H9 (cell line): ENCODE measurements around the gene GPALPP1. TPM values are rescaled to one million over a fixed set of nuclear protein-coding genes. Genes with fewer than 3 reads are reported as not detected.

Experiments
- DNase-seq: peaks from one replicate; pipeline ENCODE4 v3.0.0-alpha.2; 2017
- H2AFZ ChIP-seq: one replicate; pipeline ENCODE4 v1.6.1; 2013; ENCODE audit warnings: mild to moderate bottlenecking, low read length, control low read depth, moderate library complexity
- H2AK5ac ChIP-seq: 2 replicates; pipeline ENCODE4 v1.6.1; 2013; ENCODE audit warnings: low read length, control low read depth, mixed read lengths; ENCODE audit not compliant: insufficient read length
- H2BK120ac ChIP-seq: one replicate; pipeline ENCODE4 v1.6.1; 2013; ENCODE audit warnings: low read depth, mild to moderate bottlenecking, low read length, control low read depth, inconsistent platforms; ENCODE audit not compliant: poor library complexity, severe bottlenecking
- H2BK12ac ChIP-seq: 2 replicates; pipeline ENCODE4 v1.6.1; 2013; ENCODE audit warnings: low read length, control low read depth, mixed read lengths, low read depth; ENCODE audit not compliant: insufficient read length
- H2BK15ac ChIP-seq: 2 replicates; pipeline ENCODE4 v1.6.1; 2013; ENCODE audit warnings: low read depth, low read length, control low read depth
- H2BK20ac ChIP-seq: one replicate; pipeline ENCODE4 v1.6.1; 2013; ENCODE audit warnings: low read depth, mild to moderate bottlenecking, low read length, control low read depth, inconsistent platforms; ENCODE audit not compliant: poor library complexity, severe bottlenecking
- H2BK5ac ChIP-seq: 2 replicates; pipeline ENCODE4 v1.6.1; 2013; ENCODE audit warnings: low read length, control low read depth, mixed read lengths; ENCODE audit not compliant: insufficient read length
- H3K14ac ChIP-seq: 2 replicates; pipeline ENCODE4 v1.6.1; 2013; ENCODE audit warnings: low read length, control low read depth; ENCODE audit not compliant: insufficient read depth
- H3K18ac ChIP-seq: 2 replicates; pipeline ENCODE4 v1.6.1; 2013; ENCODE audit warnings: low read depth, mild to moderate bottlenecking, mixed read lengths, low read length, control low read depth; ENCODE audit not compliant: insufficient read length
- H3K23ac ChIP-seq: 2 replicates; pipeline ENCODE4 v1.6.1; 2013; ENCODE audit warnings: low read length, control low read depth, mixed read lengths, low read depth; ENCODE audit not compliant: insufficient read length
- H3K23me2 ChIP-seq: 2 replicates; pipeline ENCODE4 v1.6.1; 2013; ENCODE audit warnings: low read depth, mild to moderate bottlenecking, mixed read lengths, low read length, control low read depth; ENCODE audit not compliant: insufficient read length, poor library complexity, severe bottlenecking
- H3K27ac ChIP-seq: 2 replicates; pipeline ENCODE4 v1.5.1; 2013; ENCODE audit warnings: low read length, control low read depth, mixed read lengths, low read depth; ENCODE audit not compliant: insufficient read length
- H3K27me3 ChIP-seq: 2 replicates; pipeline ENCODE4 v1.6.1; 2013; ENCODE audit warnings: low read length, control low read depth, inconsistent platforms; ENCODE audit not compliant: insufficient read depth
- H3K4ac ChIP-seq: 2 replicates; pipeline ENCODE4 v1.6.1; 2013; ENCODE audit warnings: low read depth, mild to moderate bottlenecking, control low read depth, inconsistent platforms, low read length, moderate library complexity
- H3K4me1 ChIP-seq: 2 replicates; pipeline ENCODE4 v1.6.1; 2013; ENCODE audit warnings: low read length, control low read depth, inconsistent platforms; ENCODE audit not compliant: insufficient read depth
- H3K4me2 ChIP-seq: 2 replicates; pipeline ENCODE4 v1.6.1; 2013; ENCODE audit warnings: low read length, control low read depth, mixed read lengths; ENCODE audit not compliant: insufficient read length, insufficient read depth
- H3K56ac ChIP-seq: 2 replicates; pipeline ENCODE4 v1.6.1; 2013; ENCODE audit warnings: low read depth, mild to moderate bottlenecking, mixed read lengths, low read length, control low read depth; ENCODE audit not compliant: insufficient read length
- H3K79me1 ChIP-seq: 2 replicates; pipeline ENCODE4 v1.6.1; 2013; ENCODE audit warnings: low read depth, mild to moderate bottlenecking, moderate library complexity, low read length, control low read depth, inconsistent platforms; ENCODE audit not compliant: insufficient read depth, poor library complexity, severe bottlenecking
- H3K79me2 ChIP-seq: 2 replicates; pipeline ENCODE4 v1.6.1; 2013; ENCODE audit warnings: low read length, control low read depth, inconsistent platforms; ENCODE audit not compliant: insufficient read depth
- H3K9ac ChIP-seq: 2 replicates; pipeline ENCODE4 v1.6.1; 2013; ENCODE audit warnings: low read length, control low read depth, mixed read lengths; ENCODE audit not compliant: insufficient read length; ENCODE audit errors: extremely low read depth
- H3K9me3 ChIP-seq: one replicate; pipeline ENCODE4 v1.6.1; 2013; ENCODE audit warnings: low read depth, low read length, inconsistent platforms; ENCODE audit not compliant: control insufficient read depth
- H3T11ph ChIP-seq: one replicate; pipeline ENCODE4 v1.6.1; 2013; ENCODE audit warnings: mild to moderate bottlenecking, low read length, control low read depth, inconsistent platforms
- H4K20me1 ChIP-seq: one replicate; pipeline ENCODE4 v1.6.1; 2013; ENCODE audit not compliant: control insufficient read depth, insufficient read length, insufficient read depth
- H4K5ac ChIP-seq: 2 replicates; pipeline ENCODE4 v1.6.1; 2013; ENCODE audit warnings: low read depth, mild to moderate bottlenecking, mixed read lengths, low read length, control low read depth; ENCODE audit not compliant: insufficient read length
- H4K8ac ChIP-seq: replicated peaks from 2 replicates; pipeline ENCODE4 v1.6.1; 2013; ENCODE audit warnings: low read length, control low read depth, mixed read lengths, low read depth; ENCODE audit not compliant: insufficient read length
- H4K91ac ChIP-seq: 2 replicates; pipeline ENCODE4 v1.6.1; 2013; ENCODE audit warnings: low read depth, mild to moderate bottlenecking, moderate library complexity, mixed read lengths, low read length, control low read depth; ENCODE audit not compliant: insufficient read length
- H3K27ac Mint-ChIP-seq, 3 experiments: 2 replicates in 2 of 3; 3 replicates in 1 of 3; pipeline ENCODE4 v1.8.0; 2020 to 2021; ENCODE audit warnings: mixed read lengths in 3 of 3, mild to moderate bottlenecking in 1 of 3, moderate library complexity in 1 of 3
- H3K27me3 Mint-ChIP-seq: 2 replicates; pipeline ENCODE4 v1.8.0; 2021; ENCODE audit warnings: low read depth, mild to moderate bottlenecking, moderate library complexity, mixed read lengths
- H3K36me3 Mint-ChIP-seq, 3 experiments: 2 replicates in 2 of 3; 3 replicates in 1 of 3; pipeline ENCODE4 v1.8.0; 2020 to 2021; ENCODE audit warnings: low read depth in 3 of 3, mixed read lengths in 3 of 3; ENCODE audit not compliant: insufficient read depth in 1 of 3
- H3K4me1 Mint-ChIP-seq, 2 experiments: 2 replicates each; pipeline ENCODE4 v1.8.0; 2020; ENCODE audit warnings: mixed read lengths in 2 of 2
- H3K4me3 Mint-ChIP-seq, 2 experiments: 2 replicates in 1 of 2; 3 replicates in 1 of 2; pipeline ENCODE4 v1.8.0; 2020 to 2021; ENCODE audit warnings: mild to moderate bottlenecking in 2 of 2, mixed read lengths in 2 of 2, moderate library complexity in 1 of 2
- H3K9me3 Mint-ChIP-seq, 2 experiments: 2 replicates in 1 of 2; 3 replicates in 1 of 2; pipeline ENCODE4 v1.8.0; 2020; ENCODE audit warnings: mild to moderate bottlenecking in 2 of 2, mixed read lengths in 2 of 2, moderate library complexity in 1 of 2
- WGBS: extraction: QIAGEN DNeasy Blood & Tissue Kit; methylation state at CpG from one replicate; pipeline ENCODE4 v1.1.7; 2013; ENCODE audit warnings: missing lambda C conversion rate, low lambda C conversion rate, mixed read lengths; ENCODE audit not compliant: insufficient read length; ENCODE audit errors: extremely low coverage; 5-methylcytosine and 5-hydroxymethylcytosine counted together
- total RNA-seq: library from RNA; stranded (reverse); gene quantifications from 2 replicates; pipeline ENCODE4 v1.2.1, GENCODE V29; 2021
- TF ChIP-seq, protein P1 (sequence below): fragments of 200-600 bp; sonication (generic); conservative IDR thresholded peaks from 3 replicates; pipeline ENCODE4 v1.8.0; 2021; ENCODE audit warnings: antibody characterized with exemption, mild to moderate bottlenecking

Gene GPALPP1
- total RNA-seq, 1 experiment from 2014 or later: 21.9 TPM

GRCh38 chr13:45042539-45042938, 53.2 kb downstream of the GPALPP1 start:
- H4K20me1 ChIP-seq: no peaks in the 10 kb centered on the region
- no peak overlapping the region for H2AFZ ChIP-seq

More at GRCh38 chr13:45042539-45042938, 53.2 kb downstream of the GPALPP1 start:
- Histone ChIP-seq H2BK15ac (no peak overlapping the region), H2BK12ac (no peak overlapping the region), H3K18ac (no peak overlapping the region), H4K5ac (no peak overlapping the region), H3K56ac (no peak overlapping the region), H3K4ac (no peak overlapping the region), H3K23ac (no peak overlapping the region), H2BK120ac (no peak overlapping the region), H4K8ac (no peak overlapping the region), H3K27me3 (no peaks in the 10 kb centered on the region), H3K4me2 (no peak overlapping the region), H3K14ac (no peak overlapping the region), H3K79me1 (no peaks in the 10 kb centered on the region), H4K91ac (no peak overlapping the region), H3K9me3 (no peaks in the 10 kb centered on the region), H3T11ph (no peak overlapping the region), H2AK5ac (no peak overlapping the region), H2BK5ac (no peak overlapping the region), H3K9ac (no peak overlapping the region), H3K4me1 (no peaks in the 10 kb centered on the region), H3K27ac (no peak overlapping the region), H3K79me2 (no peaks in the 10 kb centered on the region), H3K23me2 (peaks cover 4% of the 10 kb centered on the region), H2BK20ac (no peak overlapping the region)
- WGBS: no CpG with 5 or more reads among the region's 3 CpGs
- DNase-seq: no peak
- peaks cover 1% of the 10 kb centered on the region; the same call in 1 of the 2 replicates for H3K27me3 Mint-ChIP-seq
- H3K27ac Mint-ChIP-seq: no peak overlapping the region
- H3K9me3 Mint-ChIP-seq: no peaks in the 10 kb centered on the region
- no peaks in the 10 kb centered on the region for H3K36me3 Mint-ChIP-seq
- TF ChIP-seq, protein P1, sequence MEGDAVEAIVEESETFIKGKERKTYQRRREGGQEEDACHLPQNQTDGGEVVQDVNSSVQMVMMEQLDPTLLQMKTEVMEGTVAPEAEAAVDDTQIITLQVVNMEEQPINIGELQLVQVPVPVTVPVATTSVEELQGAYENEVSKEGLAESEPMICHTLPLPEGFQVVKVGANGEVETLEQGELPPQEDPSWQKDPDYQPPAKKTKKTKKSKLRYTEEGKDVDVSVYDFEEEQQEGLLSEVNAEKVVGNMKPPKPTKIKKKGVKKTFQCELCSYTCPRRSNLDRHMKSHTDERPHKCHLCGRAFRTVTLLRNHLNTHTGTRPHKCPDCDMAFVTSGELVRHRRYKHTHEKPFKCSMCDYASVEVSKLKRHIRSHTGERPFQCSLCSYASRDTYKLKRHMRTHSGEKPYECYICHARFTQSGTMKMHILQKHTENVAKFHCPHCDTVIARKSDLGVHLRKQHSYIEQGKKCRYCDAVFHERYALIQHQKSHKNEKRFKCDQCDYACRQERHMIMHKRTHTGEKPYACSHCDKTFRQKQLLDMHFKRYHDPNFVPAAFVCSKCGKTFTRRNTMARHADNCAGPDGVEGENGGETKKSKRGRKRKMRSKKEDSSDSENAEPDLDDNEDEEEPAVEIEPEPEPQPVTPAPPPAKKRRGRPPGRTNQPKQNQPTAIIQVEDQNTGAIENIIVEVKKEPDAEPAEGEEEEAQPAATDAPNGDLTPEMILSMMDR: no peak
- H3K4me1 Mint-ChIP-seq: peaks cover 8 to 10% of the 10 kb centered on the region in 2 experiments
- H3K4me3 Mint-ChIP-seq: no peak overlapping the region
